Cardiac fibroblast (primary cell): ENCODE results near the gene ZNF766.

Source experiments
- DNase-seq, 2 donors: peaks; one replicate each; pipeline versions ENCODE4 v3.0.0 to v3.0.0-alpha.2; 2010; ENCODE audit warnings: low read depth in 2 of 2
- H3K4me3 ChIP-seq, 2 donors: replicated peaks in 1 of 2; 1 replicate in 1 of 2; 2 replicates in 1 of 2; pipeline ENCODE4 v1.5.1; 2011; ENCODE audit warnings: low read depth in 2 of 2, low read length in 2 of 2, mild to moderate bottlenecking in 2 of 2, moderate library complexity in 1 of 2
- CTCF ChIP-seq: IDR thresholded peaks from one replicate; pipeline ENCODE4 v1.5.1; 2011; ENCODE audit warnings: low read depth, mild to moderate bottlenecking, low read length, inconsistent platforms

ZNF766 gene

GRCh38 chr19:52227196-52227940 is 42.0 kb upstream of the ZNF766 start:
- no peak for DNase-seq
- H3K4me3 ChIP-seq: no peak overlapping the region
- no peak for TF ChIP-seq CTCF

GRCh38 chr19:52227980-52228379 is 41.4 kb upstream of the ZNF766 start:
- no peak overlapping the region for H3K4me3 ChIP-seq
- TF ChIP-seq CTCF: no peak
- DNase-seq: no peak

GRCh38 chr19:52229524-52229923 is 39.9 kb upstream of the ZNF766 start:
- no peak for TF ChIP-seq CTCF
- DNase-seq: no peak
- H3K4me3 ChIP-seq: no peak overlapping the region

- DNase-seq: no peak
- H3K4me3 ChIP-seq: no peak overlapping the region
- no peak for TF ChIP-seq CTCF
Measured at GRCh38 chr19:52230685-52231084, 38.7 kb upstream of the ZNF766 start.

DNA sequence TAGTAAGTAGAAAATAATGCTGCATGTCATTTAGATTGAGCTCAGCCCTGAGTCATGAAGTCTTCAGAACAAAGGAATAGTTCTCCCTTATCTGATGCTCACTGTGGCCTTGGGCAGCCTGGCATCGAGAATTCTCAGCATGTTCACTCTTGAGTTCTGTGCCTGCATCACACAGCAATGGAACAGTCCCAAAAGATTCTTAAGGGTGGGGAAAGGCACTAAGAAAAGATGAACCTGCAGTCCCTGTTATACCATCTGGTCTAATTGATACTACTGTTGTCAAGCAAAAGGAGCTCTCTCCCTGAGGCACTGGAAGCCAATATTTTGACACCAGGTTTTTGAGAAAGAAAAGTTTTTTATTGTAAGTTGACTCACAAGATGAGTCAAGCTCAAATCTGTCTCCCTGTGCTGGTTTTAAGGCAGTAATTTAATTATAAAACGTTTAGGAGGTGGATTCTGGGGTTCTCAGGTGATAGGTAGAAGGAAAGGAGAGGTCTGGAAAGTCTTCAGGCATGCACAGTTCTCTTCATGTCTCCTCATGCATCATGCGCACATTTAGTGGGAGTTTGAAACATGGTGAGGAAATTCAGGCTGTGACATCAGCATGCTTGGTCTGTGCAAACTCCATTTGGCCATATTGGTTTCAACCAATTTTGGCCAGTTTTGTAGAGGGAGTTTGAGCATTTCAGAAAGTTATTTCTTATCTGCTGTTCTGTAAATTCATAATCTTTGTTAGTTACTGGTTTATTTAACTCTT is 38.1 kb upstream of the ZNF766 start:
- no peak overlapping the region for H3K4me3 ChIP-seq
- peak in 1 of 2 donors; percentile 32 for DNase-seq
- no peak for TF ChIP-seq CTCF

GRCh38 chr19:52234406-52234805 is 35.0 kb upstream of the ZNF766 start:
- no peak for TF ChIP-seq CTCF
- H3K4me3 ChIP-seq: no peak overlapping the region
- DNase-seq: no peak
